UCSD-AML1 (cell line): ENCODE measurements around the gene VPS50.
"Not testable (repeated sequence)": the region's sequence is repeated elsewhere in the genome, so short reads cannot be mapped to it uniquely, and the experiment has no call there.

Experiments
- DNase-seq: peaks from one replicate; lab custom pipeline; 2025; ENCODE audit not compliant: unreplicated experiment; lab: John Stamatoyannopoulos, UW

The VPS50 gene

GRCh38 chr7:93326291-93326690 lies 94.1 kb downstream of the VPS50 start:
- not testable (repeated sequence) for DNase-seq

GRCh38 chr7:93327006-93327633 lies 95.0 kb downstream of the VPS50 start:
- no peak for DNase-seq

GRCh38 chr7:93331706-93332105 lies 99.5 kb downstream of the VPS50 start:
- DNase-seq = no peak

GRCh38 chr7:93332172-93332571 lies 100.0 kb downstream of the VPS50 start:
- DNase-seq = no peak

GRCh38 chr7:93337052-93337451 lies 104.9 kb downstream of the VPS50 start:
- no peak for DNase-seq

- not testable (repeated sequence) for DNase-seq
Measured at GRCh38 chr7:93342178-93342577, 110.0 kb downstream of the VPS50 start.

GRCh38 chr7:93350338-93350737 lies 118.2 kb downstream of the VPS50 start:
- DNase-seq = no peak

- DNase-seq = no peak
Measured at GRCh38 chr7:93352881-93353280, 120.7 kb downstream of the VPS50 start.

GRCh38 chr7:93354815-93355214 lies 122.6 kb downstream of the VPS50 start:
- DNase-seq = no peak

GRCh38 chr7:93359520-93360198 lies 127.5 kb downstream of the VPS50 start:
- DNase-seq = no peak

- DNase-seq = no peak
Measured at GRCh38 chr7:93361853-93362252, 129.7 kb downstream of the VPS50 start.

GRCh38 chr7:93364806-93365205 lies 132.6 kb downstream of the VPS50 start:
- DNase-seq = no peak

- no peak for DNase-seq
Measured at GRCh38 chr7:93365341-93365740, 133.2 kb downstream of the VPS50 start.

GRCh38 chr7:93366816-93367215 lies 134.7 kb downstream of the VPS50 start:
- DNase-seq = no peak

GRCh38 chr7:93367254-93367653 lies 135.1 kb downstream of the VPS50 start:
- DNase-seq = no peak

GRCh38 chr7:93370937-93371336 lies 138.8 kb downstream of the VPS50 start:
- DNase-seq = not testable (repeated sequence)

GRCh38 chr7:93373537-93373936 lies 141.4 kb downstream of the VPS50 start:
- no peak for DNase-seq

GRCh38 chr7:93374345-93374940 lies 142.3 kb downstream of the VPS50 start:
- no peak for DNase-seq

- DNase-seq = no peak
Measured at GRCh38 chr7:93375603-93376002, 143.4 kb downstream of the VPS50 start.

- DNase-seq = no peak
Measured at GRCh38 chr7:93378131-93378760, 146.1 kb downstream of the VPS50 start.

- DNase-seq = no peak
Measured at GRCh38 chr7:93382362-93382761, 150.2 kb downstream of the VPS50 start.

GRCh38 chr7:93390660-93391059 lies 158.5 kb downstream of the VPS50 start:
- no peak for DNase-seq
